Vagina (tissue), 2 donors: ENCODE results near the gene TIMELESS.

Source experiments
- POLR2A ChIP-seq, 2 donors: fragments of 450-650 bp; IDR thresholded peaks; one replicate each; pipeline ENCODE4 v1.6.1; 2017; ENCODE audit warnings: antibody characterized with exemption in 2 of 2, mild to moderate bottlenecking in 2 of 2, moderate library complexity in 2 of 2
- POLR2AphosphoS5 ChIP-seq, 2 donors: sonication (generic); formaldehyde crosslinking; IDR thresholded peaks; one replicate each; pipeline ENCODE4 v1.9.0; 2017; ENCODE audit warnings: antibody characterized with exemption in 2 of 2, mild to moderate bottlenecking in 2 of 2, low read depth in 1 of 2; ENCODE audit not compliant: insufficient read depth in 1 of 2

DNA sequence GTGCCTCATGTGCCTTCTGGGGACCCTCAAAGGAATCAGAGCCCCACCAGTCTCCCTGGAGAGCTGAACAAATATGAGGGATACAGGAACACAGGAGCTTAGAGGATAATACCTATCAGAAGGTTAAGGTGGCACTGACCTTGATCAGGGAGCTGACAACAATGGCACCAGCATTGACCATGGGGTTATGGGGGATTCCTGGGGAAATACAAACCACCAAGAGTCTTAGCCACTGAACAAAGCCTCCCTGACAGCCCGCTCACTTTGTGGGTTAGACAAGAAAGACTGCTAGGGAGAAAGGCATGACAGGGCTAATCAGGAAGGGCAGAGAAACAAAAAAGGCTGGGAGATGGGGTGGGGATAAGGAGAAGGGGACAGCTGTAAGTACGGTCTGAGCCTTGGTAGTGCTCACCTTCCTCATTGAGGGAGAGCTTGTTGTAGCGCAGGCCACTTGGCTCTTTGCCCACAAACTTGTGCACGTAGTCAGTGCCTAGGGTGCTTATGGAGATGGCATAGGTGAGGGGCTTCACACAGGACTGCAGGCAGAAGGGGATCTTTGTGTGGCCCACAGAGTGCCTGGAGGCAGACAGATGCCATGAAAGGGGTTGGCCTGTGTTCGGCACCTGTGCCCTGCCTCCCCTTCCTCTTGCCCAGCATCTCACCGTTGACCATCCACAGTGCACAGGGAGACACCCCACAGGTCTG, 28.4 kb upstream of the TIMELESS start:
- TF ChIP-seq POLR2A (IDR thresholded peaks at IDR 0.05) (no peak), POLR2AphosphoS5 (IDR thresholded peaks at IDR 0.05; ENCODE audit: insufficient read depth in 1 of 2, low read depth in 1 of 2) (no peak)
